ENCODE results near the gene COMMD8.

DNA sequence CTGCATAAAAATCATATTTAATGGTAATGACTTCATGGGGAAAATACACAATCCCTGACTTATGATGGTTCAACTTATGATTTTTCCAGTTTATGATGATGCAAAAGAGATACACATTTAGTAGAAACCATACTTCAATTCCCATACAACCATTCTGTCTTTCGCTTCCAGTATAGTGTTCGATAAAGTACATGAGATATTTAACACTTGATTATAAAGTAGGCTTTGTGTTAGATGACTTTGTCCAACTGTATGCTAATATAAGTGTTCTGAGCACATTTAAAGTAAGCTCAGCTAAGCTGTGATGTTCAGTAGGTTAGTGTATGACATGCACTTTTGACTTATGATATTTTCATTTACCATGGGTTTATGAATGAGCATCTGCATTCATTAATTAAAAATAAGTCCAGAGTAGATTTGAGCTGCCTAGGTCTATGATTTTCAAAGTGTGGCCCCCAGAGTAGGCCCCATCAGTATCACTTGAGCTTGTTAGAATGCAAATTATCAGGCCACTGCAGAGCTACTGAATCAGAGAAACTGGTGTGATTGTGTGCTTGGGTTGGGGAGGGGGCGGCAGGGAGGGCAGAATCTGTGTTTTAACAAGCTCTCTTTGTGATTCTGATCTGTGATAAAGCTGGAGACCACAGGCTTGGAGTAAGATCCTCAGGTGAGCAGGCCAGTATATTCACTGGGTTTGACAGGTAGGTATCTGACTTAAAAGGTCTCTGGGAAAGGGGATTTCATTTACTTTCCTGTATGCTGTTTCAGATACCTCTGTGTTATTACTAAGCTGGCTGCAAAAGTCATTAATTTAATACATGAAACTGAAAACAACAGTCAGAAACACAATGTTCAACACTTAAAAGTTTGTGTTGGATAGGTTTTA lies 30.0 kb upstream of the COMMD8 start:
- TF ChIP-seq EZH2 (optimal IDR thresholded peaks at IDR 0.05; ENCODE audit: low read depth, low read length) (no peak), EZH2phosphoT487 (IDR thresholded peaks at IDR 0.05; ENCODE audit: low read length) (no peak)
- TF ChIP-seq, protein P1, sequence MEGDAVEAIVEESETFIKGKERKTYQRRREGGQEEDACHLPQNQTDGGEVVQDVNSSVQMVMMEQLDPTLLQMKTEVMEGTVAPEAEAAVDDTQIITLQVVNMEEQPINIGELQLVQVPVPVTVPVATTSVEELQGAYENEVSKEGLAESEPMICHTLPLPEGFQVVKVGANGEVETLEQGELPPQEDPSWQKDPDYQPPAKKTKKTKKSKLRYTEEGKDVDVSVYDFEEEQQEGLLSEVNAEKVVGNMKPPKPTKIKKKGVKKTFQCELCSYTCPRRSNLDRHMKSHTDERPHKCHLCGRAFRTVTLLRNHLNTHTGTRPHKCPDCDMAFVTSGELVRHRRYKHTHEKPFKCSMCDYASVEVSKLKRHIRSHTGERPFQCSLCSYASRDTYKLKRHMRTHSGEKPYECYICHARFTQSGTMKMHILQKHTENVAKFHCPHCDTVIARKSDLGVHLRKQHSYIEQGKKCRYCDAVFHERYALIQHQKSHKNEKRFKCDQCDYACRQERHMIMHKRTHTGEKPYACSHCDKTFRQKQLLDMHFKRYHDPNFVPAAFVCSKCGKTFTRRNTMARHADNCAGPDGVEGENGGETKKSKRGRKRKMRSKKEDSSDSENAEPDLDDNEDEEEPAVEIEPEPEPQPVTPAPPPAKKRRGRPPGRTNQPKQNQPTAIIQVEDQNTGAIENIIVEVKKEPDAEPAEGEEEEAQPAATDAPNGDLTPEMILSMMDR (IDR thresholded peaks at IDR 0.05; ENCODE audit: low read length): no peak

Data from MM.1S (cell line).